MCF 10A (cell line): ENCODE data around the gene FER1L5. TPM values are rescaled to one million over a fixed set of nuclear protein-coding genes. Genes with fewer than 3 reads are reported as not detected.

Experiments used
- BruUV-seq: library from RNA; stranded (reverse); fragments of 400-500 nt; replicated peaks from 2 replicates; lab custom pipeline; 2021; lab: Mats Ljungman, UMichigan
- CTCF ChIA-PET: fragments of 300-600 bp; sonication (Branson Sonifier 250); formaldehyde crosslinking; extraction: SDS; loops from one replicate; lab custom pipeline; 2021; ENCODE audit warnings: antibody characterized with exemption, inconsistent platforms; lab: Yijun Ruan, JAX
- POLR2A ChIA-PET: fragments of 300-600, 350-650 bp; sonication (Branson Sonifier 250); formaldehyde crosslinking; extraction: SDS; loops from one replicate; lab custom pipeline; 2020; ENCODE audit warnings: antibody characterized with exemption, inconsistent platforms; lab: Yijun Ruan, JAX
- DNase-seq: peaks from one replicate; pipeline ENCODE4 v3.0.0-alpha.2; 2018; ENCODE audit not compliant: unreplicated experiment
- H3K27ac Mint-ChIP-seq: one replicate; pipeline ENCODE4 v1.8.0; 2022; ENCODE audit warnings: mild to moderate bottlenecking, low read depth, mixed read lengths; ENCODE audit not compliant: unreplicated experiment
- H3K27me3 Mint-ChIP-seq: one replicate; pipeline ENCODE4 v1.8.0; 2022; ENCODE audit warnings: mixed read lengths; ENCODE audit not compliant: insufficient read depth, unreplicated experiment
- H3K36me3 Mint-ChIP-seq: one replicate; pipeline ENCODE4 v1.8.0; 2022; ENCODE audit warnings: mild to moderate bottlenecking, moderate library complexity, mixed read lengths; ENCODE audit not compliant: insufficient read depth, unreplicated experiment
- H3K4me1 Mint-ChIP-seq: one replicate; pipeline ENCODE4 v1.8.0; 2022; ENCODE audit warnings: mixed read lengths; ENCODE audit not compliant: insufficient read depth, unreplicated experiment
- H3K4me3 Mint-ChIP-seq: one replicate; pipeline ENCODE4 v1.8.0; 2022; ENCODE audit warnings: mild to moderate bottlenecking, moderate library complexity, mixed read lengths; ENCODE audit not compliant: unreplicated experiment
- H3K9me3 Mint-ChIP-seq: one replicate; pipeline ENCODE4 v1.8.0; 2022; ENCODE audit warnings: mixed read lengths; ENCODE audit not compliant: unreplicated experiment
- CTCF ChIP-seq: fragments of 200-600 bp; IDR thresholded peaks from one replicate; pipeline ENCODE4 v1.8.0; 2022; ENCODE audit warnings: antibody characterized with exemption, mild to moderate bottlenecking; ENCODE audit not compliant: unreplicated experiment
- intact Hi-C: fragments of 100-400 bp; cut with micrococcal nuclease; formaldehyde crosslinking; loops from 2 replicates; pipeline ENCODE4 v1.14.1; 2022
- total RNA-seq: library from RNA; stranded (reverse); gene quantifications from 2 replicates; pipeline ENCODE4 v1.2.3, GENCODE V29; 2022

Gene FER1L5
- total RNA-seq, 1 experiment from 2014 or later: not detected

- H3K27ac Mint-ChIP-seq: no peak overlapping the region
- H3K36me3 Mint-ChIP-seq: peaks cover 28% of the 10 kb centered on the region
- no peak for TF ChIP-seq CTCF
- no peak for DNase-seq
- no peaks in the 10 kb centered on the region for H3K4me1 Mint-ChIP-seq
- H3K9me3 Mint-ChIP-seq: no peaks in the 10 kb centered on the region
- H3K27me3 Mint-ChIP-seq: no peaks in the 10 kb centered on the region
- BruUV-seq: no TSS peak
- intact Hi-C loops: no loop called here
- ChIA-PET CTCF (no interaction called here), POLR2A (interaction anchor here (0.8 kb wide), 1 partner anchor 9 kb away, joined by 4 read pairs; no protein-coding TSS in a partner anchor)
- no peak overlapping the region for H3K4me3 Mint-ChIP-seq
Measured at GRCh38 chr2:96716388-96716787, 73.8 kb downstream of the FER1L5 start.

DNA sequence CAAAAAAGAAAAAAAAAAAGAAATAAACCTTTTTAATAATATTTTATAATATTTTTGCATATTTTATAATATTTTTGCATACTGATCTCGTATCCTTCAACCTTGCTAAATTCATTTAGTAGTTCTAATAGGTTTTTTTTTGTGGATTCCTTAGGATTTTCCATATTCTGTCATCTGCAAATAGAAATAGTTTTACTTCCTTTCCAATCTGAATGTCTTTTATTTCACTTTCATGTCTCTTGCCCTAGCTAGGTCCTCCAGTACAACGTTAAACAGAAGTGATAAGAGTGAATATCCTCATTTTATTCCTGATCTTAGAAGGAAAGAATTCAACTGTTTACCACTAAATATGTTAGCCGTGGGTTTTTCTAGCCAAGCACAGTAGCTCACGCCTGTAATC, 83.6 kb downstream of the FER1L5 start:
- POLR2A ChIA-PET: interaction anchor here (0.9 to 1.2 kb wide), 2 partner anchors 21 to 96 kb away, joined by 3 read pairs; no protein-coding TSS in a partner anchor
- CTCF ChIA-PET: no interaction called here
- BruUV-seq: no TSS peak
- TF ChIP-seq CTCF: no peak
- peaks cover 6% of the 10 kb centered on the region for H3K4me1 Mint-ChIP-seq
- peaks cover 51% of the 10 kb centered on the region for H3K36me3 Mint-ChIP-seq
- H3K27me3 Mint-ChIP-seq: no peaks in the 10 kb centered on the region
- no peak overlapping the region for H3K4me3 Mint-ChIP-seq
- intact Hi-C loops: no loop called here
- H3K9me3 Mint-ChIP-seq: no peaks in the 10 kb centered on the region
- H3K27ac Mint-ChIP-seq: no peak overlapping the region
- DNase-seq: no peak

DNA sequence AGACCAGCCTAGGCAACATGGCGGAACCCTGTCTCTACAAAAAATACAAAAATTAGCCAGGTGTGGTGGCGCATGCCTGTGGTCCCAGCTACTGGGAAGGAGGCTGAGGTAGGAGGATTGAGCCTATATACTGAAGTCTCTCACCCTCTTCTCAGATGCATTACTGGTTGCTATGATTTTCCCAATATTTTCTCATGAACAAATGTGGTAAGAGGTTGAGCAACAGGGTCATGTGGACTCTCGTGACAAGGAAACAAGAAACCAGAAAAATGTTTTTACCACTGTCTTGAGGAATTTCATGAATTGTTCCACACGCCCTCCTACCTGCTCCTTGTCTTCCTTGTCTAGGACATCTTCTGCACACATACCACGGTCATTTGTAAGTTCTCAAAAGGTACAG, 84.9 kb downstream of the FER1L5 start:
- intact Hi-C loops: no loop called here
- DNase-seq: peak; percentile 13
- peaks cover 6% of the 10 kb centered on the region for H3K4me1 Mint-ChIP-seq
- no peaks in the 10 kb centered on the region for H3K9me3 Mint-ChIP-seq
- peaks cover 60% of the 10 kb centered on the region for H3K36me3 Mint-ChIP-seq
- CTCF ChIA-PET: interaction anchor here (0.6 kb wide), 1 partner anchor 86 kb away, joined by 3 read pairs; no protein-coding TSS in a partner anchor
- POLR2A ChIA-PET: interaction anchor here (1.0 to 1.2 kb wide), 2 partner anchors 12 to 97 kb away, joined by 3 read pairs; partner anchors contain the start of gene LMAN2L
- H3K4me3 Mint-ChIP-seq: no peak overlapping the region
- H3K27ac Mint-ChIP-seq: no peak overlapping the region
- no TSS peak for BruUV-seq
- no peaks in the 10 kb centered on the region for H3K27me3 Mint-ChIP-seq
- TF ChIP-seq CTCF: no peak

DNA sequence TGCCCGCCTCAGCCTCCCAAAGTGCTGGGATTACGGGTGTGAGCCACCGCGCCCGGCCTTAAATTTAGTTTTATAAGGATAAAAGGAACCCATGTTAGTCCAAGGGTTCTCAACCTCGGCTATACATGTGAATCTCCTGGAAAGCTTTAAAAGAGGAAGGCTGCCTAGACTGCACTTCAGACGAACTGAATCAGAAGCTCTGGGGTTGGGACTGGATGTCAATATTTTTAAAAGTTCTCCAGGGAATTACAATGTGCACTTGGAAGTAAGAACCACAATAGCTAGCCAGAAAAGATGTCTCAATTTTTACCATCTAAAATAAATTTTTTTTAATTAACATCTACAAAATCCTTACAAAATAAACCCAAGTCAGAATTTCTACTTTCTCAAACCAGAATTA, 87.2 kb downstream of the FER1L5 start:
- intact Hi-C loops: loop anchor here (10.0 kb wide), 2 partner anchors 65 to 75 kb away; no protein-coding TSS in a partner anchor
- POLR2A ChIA-PET: no interaction called here
- H3K27me3 Mint-ChIP-seq: no peaks in the 10 kb centered on the region
- no TSS peak for BruUV-seq
- TF ChIP-seq CTCF: no peak
- CTCF ChIA-PET: interaction anchor here (0.5 to 1.2 kb wide), 3 partner anchors 71 to 383 kb away, joined by 3 to 6 read pairs (median 3); partner anchors contain the start of gene ANKRD36
- peaks cover 6% of the 10 kb centered on the region for H3K4me1 Mint-ChIP-seq
- no peaks in the 10 kb centered on the region for H3K9me3 Mint-ChIP-seq
- peak overlapping the region; percentile 70 for H3K27ac Mint-ChIP-seq
- no peak for DNase-seq
- H3K36me3 Mint-ChIP-seq: peaks cover 77% of the 10 kb centered on the region
- no peak overlapping the region for H3K4me3 Mint-ChIP-seq
